Tibial artery (tissue), 4 donors: ENCODE data around the gene EPB42.
A peak's percentile ranks its signal among the peaks of the same experiment; 100 is the strongest.

Source experiments
- DNase-seq, 2 donors: peaks; one replicate each; pipeline ENCODE4 v3.0.0-alpha.2; 2019
- H3K27ac ChIP-seq, 2 donors: fragments of 200-600 bp; sonication (generic) in 1 of 2; 1 replicate in 1 of 2; 2 replicates in 1 of 2; pipeline ENCODE4 v1.5.1; 2018 to 2019; ENCODE audit warnings: mild to moderate bottlenecking in 1 of 2
- H3K27me3 ChIP-seq, 2 donors: fragments of 200-600 bp; sonication (generic) in 1 of 2; one replicate each; pipeline versions ENCODE4 v1.5.1 to v1.6.0; 2016 to 2019
- H3K36me3 ChIP-seq, 3 donors: fragments of 200-600 bp; sonication (generic) in 2 of 3; one replicate each; pipeline ENCODE4 v1.5.1; 2016 to 2019; ENCODE audit warnings: mild to moderate bottlenecking in 2 of 3
- H3K4me1 ChIP-seq, 4 donors: fragments of 200-600 bp; sonication (generic) in 2 of 4; 1 replicate in 3 of 4; 2 replicates in 1 of 4; pipeline ENCODE4 v1.5.1; 2016 to 2019
- H3K4me3 ChIP-seq, 2 donors: fragments of 200-600 bp; sonication (generic) in 1 of 2; 1 replicate in 1 of 2; 2 replicates in 1 of 2; pipeline ENCODE4 v1.5.1; 2018 to 2019; ENCODE audit warnings: mild to moderate bottlenecking in 2 of 2
- H3K9me3 ChIP-seq, 3 donors: fragments of 200-600 bp; sonication (generic) in 1 of 3; one replicate each; pipeline ENCODE4 v1.5.1; 2016 to 2019
- CTCF ChIP-seq, 2 experiments: fragments of 200-600 bp in 1 of 2; fragments of 450-650 bp in 1 of 2; IDR thresholded peaks; one replicate each; pipeline ENCODE4 v1.5.1; 2017 to 2019; ENCODE audit warnings: antibody characterized with exemption in 2 of 2, mild to moderate bottlenecking in 1 of 2, moderate library complexity in 1 of 2
- intact Hi-C: fragments of 100-400 bp; cut with DNase I; formaldehyde crosslinking; loops from one replicate; pipeline ENCODE4 v1.15.0; 2023; ENCODE audit warnings: low total_unique reads

Gene EPB42

GRCh38 chr15:43241100-43241499 lies 20.3 kb upstream of the EPB42 start:
- no peak overlapping the region for H3K4me3 ChIP-seq
- no peaks in the 10 kb centered on the region for H3K27me3 ChIP-seq
- H3K36me3 ChIP-seq = no peaks in the 10 kb centered on the region
- intact Hi-C loops = no loop called here
- H3K9me3 ChIP-seq = no peaks in the 10 kb centered on the region
- H3K4me1 ChIP-seq = peaks cover 0 to 9% (median 2%) of the 10 kb centered on the region in 4 donors
- H3K27ac ChIP-seq = peak overlapping the region in 1 of 2 donors; percentile 23
- DNase-seq = peak; percentile 57 to 80
- TF ChIP-seq CTCF (IDR thresholded peaks at IDR 0.05) = no peak

GRCh38 chr15:43239732-43240491 lies 19.1 kb upstream of the EPB42 start:
- H3K27ac ChIP-seq = no peak overlapping the region
- H3K36me3 ChIP-seq = no peaks in the 10 kb centered on the region
- DNase-seq = no peak
- H3K4me1 ChIP-seq = peaks cover 0 to 9% (median 2%) of the 10 kb centered on the region in 4 donors
- H3K4me3 ChIP-seq = no peak overlapping the region
- TF ChIP-seq CTCF (IDR thresholded peaks at IDR 0.05) = no peak
- H3K9me3 ChIP-seq = no peaks in the 10 kb centered on the region
- intact Hi-C loops = no loop called here
- no peaks in the 10 kb centered on the region for H3K27me3 ChIP-seq

DNA sequence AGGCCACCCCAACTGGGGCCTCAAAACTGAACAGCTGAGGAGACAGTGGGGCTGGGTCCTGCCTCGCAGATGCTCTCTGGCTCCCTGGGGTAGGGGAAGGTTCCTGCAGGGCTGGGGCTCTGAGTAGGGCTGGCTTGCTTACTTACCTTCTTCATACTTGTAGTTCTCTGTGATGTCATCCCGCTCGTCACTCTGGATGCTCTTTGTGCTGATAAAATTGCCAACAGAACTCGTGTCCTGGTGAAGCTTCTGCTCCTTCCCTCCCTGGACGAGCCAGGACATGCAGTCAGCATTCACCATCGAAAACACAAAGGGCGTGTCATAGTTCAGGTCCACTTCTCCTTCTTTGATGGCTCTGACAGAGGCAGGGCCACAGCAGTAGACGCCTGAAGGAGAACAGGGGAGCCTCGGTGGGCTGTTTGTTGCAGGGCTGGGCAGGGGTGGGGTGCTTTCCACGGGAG lies 17.9 kb upstream of the EPB42 start:
- Histone ChIP-seq H3K27me3 (peaks cover 0 to 2% of the 10 kb centered on the region in 2 donors), H3K4me3 (no peak overlapping the region), H3K27ac (no peak overlapping the region), H3K9me3 (no peaks in the 10 kb centered on the region), H3K4me1 (peaks cover 0 to 9% (median 2%) of the 10 kb centered on the region in 4 donors), H3K36me3 (no peaks in the 10 kb centered on the region)
- no peak for DNase-seq
- no peak for TF ChIP-seq CTCF (IDR thresholded peaks at IDR 0.05)
- intact Hi-C loops = no loop called here

DNA sequence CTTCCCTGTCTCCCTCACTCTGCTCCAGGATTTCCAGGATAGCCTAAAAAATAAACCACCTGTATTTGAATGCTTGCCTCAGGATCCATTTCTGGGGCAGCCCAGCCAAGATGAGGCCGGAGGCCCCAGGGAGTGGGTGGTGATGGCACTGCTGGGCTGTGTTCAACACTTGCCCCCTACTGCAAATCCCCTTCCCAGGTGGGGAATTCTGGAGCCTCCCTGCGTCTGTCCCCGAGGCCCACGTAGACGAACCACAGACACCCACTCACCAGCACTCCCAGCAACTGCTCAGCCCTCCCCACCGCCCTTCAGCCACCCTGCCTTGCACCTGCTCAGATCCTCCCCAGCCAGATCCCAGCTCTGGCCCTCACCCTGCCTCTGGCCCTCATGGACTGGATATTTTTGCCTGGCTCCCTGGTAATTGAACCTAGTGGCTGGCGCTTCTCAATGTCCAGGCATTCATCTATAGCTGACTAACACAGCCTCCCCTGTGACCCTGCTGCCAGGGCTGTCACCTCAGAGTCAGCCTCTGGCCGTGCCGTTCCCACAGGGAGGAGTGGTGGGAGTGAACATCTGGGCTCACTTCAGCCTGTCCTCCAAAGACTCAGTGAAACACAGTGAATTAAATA lies 17.1 kb upstream of the EPB42 start:
- H3K9me3 ChIP-seq = no peaks in the 10 kb centered on the region
- TF ChIP-seq CTCF (IDR thresholded peaks at IDR 0.05) = no peak
- H3K27ac ChIP-seq = no peak overlapping the region
- H3K4me3 ChIP-seq = no peak overlapping the region
- H3K4me1 ChIP-seq = peaks cover 0 to 9% (median 2%) of the 10 kb centered on the region in 4 donors
- no peak for DNase-seq
- H3K36me3 ChIP-seq = no peaks in the 10 kb centered on the region
- peaks cover 0 to 2% of the 10 kb centered on the region in 2 donors for H3K27me3 ChIP-seq
- intact Hi-C loops = no loop called here

- Histone ChIP-seq H3K4me1 (no peaks in the 10 kb centered on the region), H3K9me3 (no peaks in the 10 kb centered on the region), H3K4me3 (no peak overlapping the region), H3K27me3 (peaks cover 0 to 2% of the 10 kb centered on the region in 2 donors), H3K36me3 (no peaks in the 10 kb centered on the region), H3K27ac (no peak overlapping the region)
- TF ChIP-seq CTCF (IDR thresholded peaks at IDR 0.05) = no peak
- intact Hi-C loops = no loop called here
- DNase-seq = no peak
These were observed 14.7 kb upstream of the EPB42 start for GRCh38 chr15:43235536-43235935.
